HFF-Myc (cell line): ENCODE results near the gene KCNJ9.
"Not testable (repeated sequence)": the region's sequence is repeated elsewhere in the genome, so short reads cannot be mapped to it uniquely, and the experiment has no call there.

Experiments
- DNase-seq: peaks from one replicate; pipeline ENCODE4 v3.0.0-alpha.2; 2011; ENCODE audit warnings: low read depth; ENCODE audit errors: extremely low read depth
- H3K4me3 ChIP-seq: replicated peaks from 2 replicates; pipeline ENCODE4 v1.5.1; 2011; ENCODE audit warnings: low read depth, mild to moderate bottlenecking, control low read depth, low read length
- TF ChIP-seq, protein P1 (sequence below): IDR thresholded peaks from 2 replicates; pipeline ENCODE4 v1.5.1; 2012; ENCODE audit warnings: mild to moderate bottlenecking, low read depth, low read length, control low read depth; ENCODE audit errors: missing control alignments

The KCNJ9 gene

DNA sequence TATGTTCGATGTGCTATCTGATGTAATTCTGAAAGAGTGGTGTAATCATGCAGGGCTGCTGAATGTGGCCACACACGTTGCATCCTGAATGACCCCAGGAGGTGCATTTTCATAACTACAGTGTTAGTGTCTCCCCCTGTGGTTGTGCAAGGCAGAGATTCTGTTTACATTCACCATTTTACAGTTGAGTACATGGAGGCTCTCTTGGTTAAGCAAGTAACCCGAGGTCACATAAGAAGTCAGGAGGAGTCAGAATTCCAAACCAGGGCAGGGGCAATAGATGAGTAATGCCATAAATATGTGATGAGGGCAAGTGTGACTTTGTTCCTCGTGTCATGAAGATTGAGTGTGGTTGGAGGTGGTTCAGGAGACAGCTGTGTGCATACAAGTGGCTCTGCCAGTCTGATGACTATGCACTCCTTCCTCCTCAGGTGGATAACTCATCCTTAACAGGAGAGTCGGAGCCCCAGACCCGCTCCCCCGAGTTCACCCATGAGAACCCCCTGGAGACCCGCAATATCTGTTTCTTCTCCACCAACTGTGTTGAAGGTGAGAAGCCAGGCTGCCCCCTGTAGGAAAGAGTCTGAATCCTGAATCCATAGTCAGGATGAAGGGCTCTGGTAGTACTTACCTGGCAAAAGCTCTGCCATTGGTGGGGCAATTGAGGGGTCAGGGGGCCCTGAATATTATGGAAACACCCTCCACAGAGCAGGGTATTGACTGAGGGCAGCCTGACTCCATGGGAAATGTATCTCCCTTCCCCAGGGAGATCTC is 43.6 kb downstream of the KCNJ9 start:
- H3K4me3 ChIP-seq = no peak overlapping the region
- TF ChIP-seq, protein P1, sequence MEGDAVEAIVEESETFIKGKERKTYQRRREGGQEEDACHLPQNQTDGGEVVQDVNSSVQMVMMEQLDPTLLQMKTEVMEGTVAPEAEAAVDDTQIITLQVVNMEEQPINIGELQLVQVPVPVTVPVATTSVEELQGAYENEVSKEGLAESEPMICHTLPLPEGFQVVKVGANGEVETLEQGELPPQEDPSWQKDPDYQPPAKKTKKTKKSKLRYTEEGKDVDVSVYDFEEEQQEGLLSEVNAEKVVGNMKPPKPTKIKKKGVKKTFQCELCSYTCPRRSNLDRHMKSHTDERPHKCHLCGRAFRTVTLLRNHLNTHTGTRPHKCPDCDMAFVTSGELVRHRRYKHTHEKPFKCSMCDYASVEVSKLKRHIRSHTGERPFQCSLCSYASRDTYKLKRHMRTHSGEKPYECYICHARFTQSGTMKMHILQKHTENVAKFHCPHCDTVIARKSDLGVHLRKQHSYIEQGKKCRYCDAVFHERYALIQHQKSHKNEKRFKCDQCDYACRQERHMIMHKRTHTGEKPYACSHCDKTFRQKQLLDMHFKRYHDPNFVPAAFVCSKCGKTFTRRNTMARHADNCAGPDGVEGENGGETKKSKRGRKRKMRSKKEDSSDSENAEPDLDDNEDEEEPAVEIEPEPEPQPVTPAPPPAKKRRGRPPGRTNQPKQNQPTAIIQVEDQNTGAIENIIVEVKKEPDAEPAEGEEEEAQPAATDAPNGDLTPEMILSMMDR = no peak
- peak; percentile 24 for DNase-seq

DNA sequence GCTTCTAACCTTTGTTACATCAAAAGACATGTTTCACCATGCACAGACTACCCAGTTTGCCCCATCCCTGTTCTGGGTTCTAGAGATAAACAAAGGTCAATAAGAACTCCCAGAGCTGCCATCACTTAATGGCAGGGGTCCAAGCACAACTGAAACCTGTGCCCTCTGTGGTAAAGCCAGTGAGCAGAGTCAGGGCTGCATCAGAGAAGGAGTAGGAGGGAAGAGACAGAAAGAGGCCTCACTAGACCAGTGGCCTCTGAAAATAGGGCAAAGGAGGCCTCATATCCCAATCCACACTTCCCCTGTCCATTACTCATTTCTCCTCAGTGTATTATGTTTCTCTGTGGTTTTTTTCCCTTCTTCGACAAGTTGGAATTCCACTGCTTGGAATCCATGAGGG is 44.4 kb downstream of the KCNJ9 start:
- H3K4me3 ChIP-seq = no peak overlapping the region
- TF ChIP-seq, protein P1 = no peak
- no peak for DNase-seq

DNA sequence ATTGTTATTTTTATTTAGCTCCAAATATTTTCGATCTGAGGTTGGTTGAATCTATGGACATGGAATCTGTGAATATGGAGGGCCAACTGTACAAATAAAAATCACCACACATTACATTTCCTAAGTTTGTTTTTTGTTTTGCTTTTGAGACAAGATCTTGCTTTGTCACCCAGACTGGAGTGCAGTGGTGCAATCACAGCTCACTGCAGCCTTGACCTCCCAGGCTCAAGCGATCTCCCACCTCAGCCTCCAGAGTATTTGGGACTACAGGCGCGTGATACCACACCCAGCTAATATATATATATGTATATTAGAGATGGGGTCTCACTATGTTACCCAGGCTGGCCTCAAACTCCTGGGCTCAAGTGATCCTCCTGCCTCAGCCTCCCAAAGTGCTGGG is 45.0 kb downstream of the KCNJ9 start:
- H3K4me3 ChIP-seq, DNase-seq: not testable (repeated sequence)

DNA sequence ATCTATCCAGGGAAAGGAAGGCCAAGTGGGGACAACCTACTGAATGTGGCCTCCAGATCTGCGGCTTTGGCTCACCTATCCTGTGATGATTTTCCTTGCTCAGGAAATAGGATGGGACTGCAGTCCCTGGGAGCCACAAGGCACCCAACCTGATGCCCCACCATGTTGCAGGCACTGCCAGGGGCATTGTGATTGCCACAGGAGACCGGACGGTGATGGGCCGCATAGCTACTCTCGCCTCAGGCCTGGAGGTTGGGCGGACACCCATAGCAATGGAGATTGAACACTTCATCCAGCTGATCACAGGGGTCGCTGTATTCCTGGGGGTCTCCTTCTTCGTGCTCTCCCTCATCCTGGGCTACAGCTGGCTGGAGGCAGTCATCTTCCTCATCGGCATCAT is 46.0 kb downstream of the KCNJ9 start:
- DNase-seq = no peak
- no peak overlapping the region for H3K4me3 ChIP-seq
- TF ChIP-seq, protein P1 = no peak

- DNase-seq = no peak
- TF ChIP-seq, protein P1 = no peak
- no peak overlapping the region for H3K4me3 ChIP-seq
These were observed 46.7 kb downstream of the KCNJ9 start for GRCh38 chr1:160127865-160128523.

DNA sequence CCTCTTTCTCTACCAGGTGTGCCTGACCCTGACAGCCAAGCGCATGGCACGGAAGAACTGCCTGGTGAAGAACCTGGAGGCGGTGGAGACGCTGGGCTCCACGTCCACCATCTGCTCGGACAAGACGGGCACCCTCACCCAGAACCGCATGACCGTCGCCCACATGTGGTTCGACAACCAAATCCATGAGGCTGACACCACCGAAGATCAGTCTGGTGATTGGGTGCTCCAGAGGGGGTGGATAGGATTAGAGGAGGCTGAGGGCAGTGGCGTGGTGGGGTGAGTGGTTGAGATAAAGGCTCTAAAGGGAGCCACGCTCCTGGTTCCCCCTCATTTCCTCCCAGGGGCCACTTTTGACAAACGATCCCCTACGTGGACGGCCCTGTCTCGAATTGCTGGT is 47.3 kb downstream of the KCNJ9 start:
- TF ChIP-seq, protein P1 = no peak

DNA sequence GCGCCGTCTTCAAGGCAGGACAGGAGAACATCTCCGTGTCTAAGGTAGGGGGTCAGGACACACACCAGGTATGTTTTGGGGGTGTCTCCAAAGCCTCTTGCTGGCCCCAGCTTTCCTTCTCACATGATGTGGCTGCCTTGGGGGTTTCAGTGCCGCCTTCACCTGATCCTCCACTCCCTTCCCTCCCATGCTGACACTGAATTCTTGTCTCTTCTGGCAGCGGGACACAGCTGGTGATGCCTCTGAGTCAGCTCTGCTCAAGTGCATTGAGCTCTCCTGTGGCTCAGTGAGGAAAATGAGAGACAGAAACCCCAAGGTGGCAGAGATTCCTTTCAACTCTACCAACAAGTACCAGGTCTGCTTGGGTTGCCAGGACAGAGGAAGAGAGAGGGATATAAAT is 47.7 kb downstream of the KCNJ9 start:
- no peak for DNase-seq
- TF ChIP-seq, protein P1 = no peak
- no peak overlapping the region for H3K4me3 ChIP-seq

More for the DNA sequence above, 47.3 kb downstream of the KCNJ9 start:
- H3K4me3 ChIP-seq = no peak overlapping the region
- DNase-seq = no peak
